OCI-LY3 (cell line): Measurements from ENCODE around the gene NOL3.

ENCODE experiments used
- CTCF ChIP-seq: fragments of 200-600, 300-600 bp; sonication (generic); IDR thresholded peaks from 2 replicates; pipeline ENCODE4 v1.5.1; 2014; ENCODE audit warnings: antibody characterized with exemption, low read length, low read depth
- EZH2phosphoT487 ChIP-seq: fragments of 200-600 bp; shearing (Covaris generic); IDR thresholded peaks from 2 replicates; pipeline ENCODE4 v1.6.1; 2018; ENCODE audit warnings: antibody characterized with exemption, mixed run types, low read depth

- no peak for TF ChIP-seq CTCF
- no peak for TF ChIP-seq EZH2phosphoT487
Observed at GRCh38 chr16:67184453-67184994, 14.2 kb downstream of the NOL3 start.
